Hepatocyte (in vitro differentiated cells): ENCODE measurements around the gene GCNT4.

Experiments used
- EZH2 ChIP-seq: fragments of 200-600 bp; sonication (generic); IDR thresholded peaks from 2 replicates; pipeline ENCODE4 v1.6.1; 2016; ENCODE audit warnings: antibody characterized with exemption, mild to moderate bottlenecking, borderline replicate concordance
- EZH2phosphoT487 ChIP-seq: fragments of 200-600 bp; sonication (generic); IDR thresholded peaks from one replicate; pipeline ENCODE4 v1.6.1; 2018; ENCODE audit warnings: antibody characterized with exemption, mild to moderate bottlenecking, low read depth, moderate library complexity; ENCODE audit not compliant: unreplicated experiment, severe bottlenecking
- TF ChIP-seq, protein P1 (sequence below): fragments of 200-600 bp; sonication (generic); IDR thresholded peaks from 2 replicates; pipeline ENCODE4 v1.5.1; 2016; ENCODE audit warnings: antibody characterized with exemption, mild to moderate bottlenecking; ENCODE audit not compliant: poor library complexity

GRCh38 chr5:75040973-75041372, 11.4 kb downstream of the GCNT4 start:
- TF ChIP-seq, protein P1, sequence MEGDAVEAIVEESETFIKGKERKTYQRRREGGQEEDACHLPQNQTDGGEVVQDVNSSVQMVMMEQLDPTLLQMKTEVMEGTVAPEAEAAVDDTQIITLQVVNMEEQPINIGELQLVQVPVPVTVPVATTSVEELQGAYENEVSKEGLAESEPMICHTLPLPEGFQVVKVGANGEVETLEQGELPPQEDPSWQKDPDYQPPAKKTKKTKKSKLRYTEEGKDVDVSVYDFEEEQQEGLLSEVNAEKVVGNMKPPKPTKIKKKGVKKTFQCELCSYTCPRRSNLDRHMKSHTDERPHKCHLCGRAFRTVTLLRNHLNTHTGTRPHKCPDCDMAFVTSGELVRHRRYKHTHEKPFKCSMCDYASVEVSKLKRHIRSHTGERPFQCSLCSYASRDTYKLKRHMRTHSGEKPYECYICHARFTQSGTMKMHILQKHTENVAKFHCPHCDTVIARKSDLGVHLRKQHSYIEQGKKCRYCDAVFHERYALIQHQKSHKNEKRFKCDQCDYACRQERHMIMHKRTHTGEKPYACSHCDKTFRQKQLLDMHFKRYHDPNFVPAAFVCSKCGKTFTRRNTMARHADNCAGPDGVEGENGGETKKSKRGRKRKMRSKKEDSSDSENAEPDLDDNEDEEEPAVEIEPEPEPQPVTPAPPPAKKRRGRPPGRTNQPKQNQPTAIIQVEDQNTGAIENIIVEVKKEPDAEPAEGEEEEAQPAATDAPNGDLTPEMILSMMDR, result no peak
- TF ChIP-seq EZH2phosphoT487, result no peak
- TF ChIP-seq EZH2, result no peak
